GM12872 (cell line): Measurements from ENCODE around the gene ATP10B.

Experiments used
- CTCF ChIP-seq: IDR thresholded peaks from 3 replicates; pipeline ENCODE4 v1.5.1; 2011; ENCODE audit warnings: low read depth, mild to moderate bottlenecking, low read length, moderate library complexity; ENCODE audit not compliant: insufficient read depth

The ATP10B gene

GRCh38 chr5:160767062-160767461 lies 84.9 kb downstream of the ATP10B start:
- TF ChIP-seq CTCF: no peak

GRCh38 chr5:160760008-160760407 lies 92.0 kb downstream of the ATP10B start:
- no peak for TF ChIP-seq CTCF

- no peak for TF ChIP-seq CTCF
Measured at GRCh38 chr5:160757194-160757593, 94.8 kb downstream of the ATP10B start.

- TF ChIP-seq CTCF: no peak
Measured at GRCh38 chr5:160750938-160751657, 100.9 kb downstream of the ATP10B start.

- TF ChIP-seq CTCF: no peak
Measured at GRCh38 chr5:160749682-160750081, 102.3 kb downstream of the ATP10B start.

- TF ChIP-seq CTCF: no peak
Measured at GRCh38 chr5:160749026-160749425, 103.0 kb downstream of the ATP10B start.

GRCh38 chr5:160747987-160748386 lies 104.0 kb downstream of the ATP10B start:
- no peak for TF ChIP-seq CTCF
